ENCODE measurements around the gene KRT84.

GRCh38 chr12:52371716-52372115 lies 13.7 kb downstream of the KRT84 start:
- TF ChIP-seq CTCF (IDR thresholded peaks at IDR 0.05; ENCODE audit: poor library complexity, severe bottlenecking) (no peak), EZH2 (IDR thresholded peaks at IDR 0.05; ENCODE audit: borderline replicate concordance, insufficient read depth, low read length, poor library complexity, severe bottlenecking) (no peak), POLR2AphosphoS5 (IDR thresholded peaks at IDR 0.05) (no peak), TAF1 (IDR thresholded peaks at IDR 0.05; ENCODE audit: low read depth) (no peak), MXI1 (conservative IDR thresholded peaks at IDR 0.05; ENCODE audit: poor library complexity, severe bottlenecking) (no peak), EP300 (conservative IDR thresholded peaks at IDR 0.05; ENCODE audit: poor library complexity, severe bottlenecking) (no peak)
